NCI-H526 treated with DMSO at 0.1 percent for 48 hours (cell line): ENCODE data around the gene GNAO1.
"Not testable (repeated sequence)": the region's sequence is repeated elsewhere in the genome, so short reads cannot be mapped to it uniquely, and the experiment has no call there.

Source experiments
- DNase-seq: peaks from one replicate; lab custom pipeline; 2025; lab: John Stamatoyannopoulos, UW

The GNAO1 gene

GRCh38 chr16:56365552-56365951 is 174.3 kb downstream of the GNAO1 start:
- DNase-seq, result no peak

DNA sequence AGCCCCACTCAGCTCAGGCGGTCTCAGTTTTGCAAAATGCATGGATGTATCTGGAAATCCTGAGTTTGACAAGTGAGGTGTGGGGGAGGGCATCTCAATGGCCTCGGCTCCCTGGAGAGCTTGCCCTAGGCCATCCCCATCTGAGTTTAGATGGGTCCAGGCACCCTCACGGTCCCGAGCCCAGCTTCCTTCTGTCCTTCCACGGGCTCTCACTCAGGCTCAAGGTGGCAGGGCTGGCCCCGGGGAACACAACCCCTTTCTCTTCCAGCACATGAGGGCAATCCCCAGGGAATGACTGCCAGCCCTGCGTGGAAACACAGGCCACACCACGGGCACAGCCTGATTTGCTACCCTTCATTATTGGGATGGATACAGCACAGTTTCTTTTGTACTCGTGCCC is 175.7 kb downstream of the GNAO1 start:
- DNase-seq, result no peak

- no peak for DNase-seq
Measured at GRCh38 chr16:56367764-56368163, 176.5 kb downstream of the GNAO1 start.

GRCh38 chr16:56368545-56368944 is 177.3 kb downstream of the GNAO1 start:
- DNase-seq, result no peak

- DNase-seq, result no peak
Measured at GRCh38 chr16:56369202-56369601, 177.9 kb downstream of the GNAO1 start.

GRCh38 chr16:56370185-56370874 is 179.0 kb downstream of the GNAO1 start:
- no peak for DNase-seq

- no peak for DNase-seq
Measured at GRCh38 chr16:56370875-56371659, 179.8 kb downstream of the GNAO1 start.

GRCh38 chr16:56371660-56371937 is 180.3 kb downstream of the GNAO1 start:
- DNase-seq, result no peak

GRCh38 chr16:56372013-56372634 is 180.8 kb downstream of the GNAO1 start:
- no peak for DNase-seq

DNA sequence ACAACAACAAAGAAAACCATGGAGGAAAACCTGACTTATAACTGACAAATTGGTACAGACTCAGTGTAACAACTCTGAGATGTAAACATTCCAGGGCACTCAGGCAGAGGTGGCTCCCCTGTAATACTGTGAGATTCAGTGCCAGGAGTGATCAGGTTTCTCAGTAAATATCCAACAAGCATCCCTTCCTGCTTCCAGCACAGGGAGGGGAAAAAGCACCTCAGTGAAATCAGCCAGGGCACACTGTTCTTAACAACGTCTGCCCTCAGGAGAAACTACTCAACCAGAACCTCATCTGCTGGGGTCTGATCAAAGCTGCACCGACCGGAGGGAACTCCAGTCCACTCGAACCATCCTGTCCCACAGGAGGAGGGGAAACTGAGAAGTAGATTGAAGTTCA is 181.7 kb downstream of the GNAO1 start:
- DNase-seq, result no peak

GRCh38 chr16:56375792-56376191 is 184.5 kb downstream of the GNAO1 start:
- DNase-seq, result not testable (repeated sequence)

DNA sequence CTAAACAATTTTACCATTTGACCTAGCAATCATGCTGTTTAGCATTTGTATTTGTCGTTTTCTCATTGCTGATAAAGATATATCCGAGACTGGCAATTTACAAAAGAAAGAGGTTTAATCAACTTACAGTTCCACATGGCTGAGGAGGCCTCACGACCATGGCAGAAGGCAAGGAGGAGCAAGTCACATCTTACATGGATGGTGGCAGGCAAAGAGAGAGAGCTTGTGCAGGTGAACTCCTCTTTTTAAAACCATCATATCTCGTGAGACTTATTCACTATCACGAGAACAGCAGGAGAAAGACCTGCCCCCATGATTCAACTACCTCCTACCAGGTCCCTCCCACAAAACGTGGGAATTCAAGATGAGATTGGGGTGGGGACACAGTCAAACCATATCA is 187.8 kb downstream of the GNAO1 start:
- DNase-seq, result not testable (repeated sequence)

GRCh38 chr16:56380778-56381485 is 189.6 kb downstream of the GNAO1 start:
- not testable (repeated sequence) for DNase-seq

DNA sequence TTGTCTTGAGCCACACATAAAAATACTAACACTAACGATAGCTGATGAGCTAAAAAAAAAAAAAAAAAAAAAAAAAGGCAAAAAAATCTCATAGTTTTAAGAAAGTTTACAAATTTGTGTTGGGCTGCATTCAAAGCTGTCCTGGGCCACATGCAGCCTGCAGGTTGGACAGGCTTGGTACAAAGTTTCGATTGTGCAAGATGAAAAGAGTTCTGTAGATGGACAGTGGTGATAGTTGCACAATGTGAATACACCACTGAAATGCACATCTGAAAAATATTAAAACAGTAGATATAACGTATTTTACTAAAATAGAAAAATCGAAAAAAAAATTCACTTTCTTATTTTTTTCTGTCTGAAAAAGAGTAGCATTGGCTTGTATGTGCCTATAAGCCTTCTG is 191.2 kb downstream of the GNAO1 start:
- no peak for DNase-seq

GRCh38 chr16:56382901-56383355 is 191.6 kb downstream of the GNAO1 start:
- no peak for DNase-seq

GRCh38 chr16:56384074-56384721 is 192.9 kb downstream of the GNAO1 start:
- DNase-seq, result no peak

DNA sequence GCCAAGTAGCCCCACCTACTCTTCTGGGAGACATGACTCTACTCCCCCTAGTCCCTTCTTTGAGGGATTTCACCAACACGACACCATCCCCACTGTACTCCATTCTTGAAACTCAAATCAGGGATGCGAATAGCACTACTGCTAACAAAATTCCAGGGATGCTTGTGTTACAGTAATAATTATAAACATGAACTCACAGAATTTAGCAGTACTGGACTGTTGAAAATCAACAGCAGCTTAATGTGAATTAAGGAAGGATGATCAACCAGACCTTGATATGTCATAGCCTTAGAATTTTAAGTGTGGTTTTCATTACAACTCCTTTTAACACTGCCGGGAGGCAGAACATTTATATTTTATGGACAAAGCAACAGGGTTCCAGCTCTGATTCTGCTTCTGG is 196.1 kb downstream of the GNAO1 start:
- no peak for DNase-seq

- DNase-seq, result no peak
Measured at GRCh38 chr16:56388209-56388608, 196.9 kb downstream of the GNAO1 start.

- DNase-seq, result no peak
Measured at GRCh38 chr16:56389554-56389953, 198.3 kb downstream of the GNAO1 start.

DNA sequence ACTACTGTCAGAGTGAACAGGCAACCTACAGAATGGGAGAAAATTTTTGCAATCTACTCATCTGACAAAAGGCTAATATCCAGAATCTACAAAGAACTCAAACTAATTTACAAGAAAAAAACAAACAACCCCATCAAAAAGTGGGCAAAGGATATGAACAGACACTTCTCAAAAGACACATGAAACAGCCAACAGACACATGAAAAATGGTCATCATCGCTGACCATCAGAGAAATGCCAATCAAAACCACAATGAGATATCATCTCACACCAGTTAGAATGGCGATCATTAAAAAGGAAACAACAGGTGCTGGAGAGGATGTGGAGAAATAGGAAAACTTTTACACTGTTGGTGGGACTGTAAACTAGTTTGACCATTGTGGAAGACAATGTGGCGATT is 205.4 kb downstream of the GNAO1 start:
- DNase-seq, result not testable (repeated sequence)

- no peak for DNase-seq
Measured at GRCh38 chr16:56399047-56399446, 207.8 kb downstream of the GNAO1 start.

DNA sequence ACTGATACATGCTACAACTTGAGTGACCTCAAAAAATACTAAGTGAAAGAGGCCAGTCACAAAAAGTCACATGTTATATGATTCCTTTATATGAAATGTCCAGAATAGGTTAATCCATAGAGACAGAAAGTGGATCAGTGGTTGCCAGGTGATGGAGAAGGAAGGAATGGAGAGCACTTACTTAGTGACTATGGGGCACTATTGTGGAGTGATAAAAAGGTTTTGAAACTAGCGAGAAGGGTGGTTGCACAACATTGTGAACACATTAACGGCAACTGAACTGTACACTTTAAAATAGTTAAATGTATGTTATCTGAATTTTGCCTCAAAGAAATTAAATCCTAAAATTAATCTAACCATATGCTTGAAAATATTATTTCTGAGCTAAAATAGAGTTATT is 208.2 kb downstream of the GNAO1 start:
- no peak for DNase-seq
